ENCODE measurements around the gene SLC12A3. TPM values are rescaled to one million over a fixed set of nuclear protein-coding genes. Genes with fewer than 3 reads are reported as not detected.

The SLC12A3 gene
- total and polyA plus RNA-seq, 2 of the 8 experiments (the other 6 are each of a cell fraction or from before 2014, with no cell fraction given) = not detected

GRCh38 chr16:56941092-56941491, 76.1 kb downstream of the SLC12A3 start (continued):
- no peak for TF ChIP-seq BCL11A (IDR thresholded peaks at IDR 0.05; ENCODE audit: low read depth in 2 of 2, low read length in 2 of 2)
- no peak for TF ChIP-seq JUND (IDR thresholded peaks at IDR 0.05; ENCODE audit: low read length)
- TF ChIP-seq MAX (IDR thresholded peaks at IDR 0.05) = no peak
- TF ChIP-seq POLR2A (IDR thresholded peaks at IDR 0.05; ENCODE audit: control extremely low read depth in 1 of 2, low read depth in 2 of 2, low read length in 2 of 2) = no peak
- no peak for TF ChIP-seq RBBP5 (IDR thresholded peaks at IDR 0.05; ENCODE audit: borderline replicate concordance, low read depth, low read length)
- no peak for TF ChIP-seq RFX5 (IDR thresholded peaks at IDR 0.05; ENCODE audit: borderline replicate concordance, low read depth, low read length)

Measured in H1 (cell line).